ENCODE data around the gene TNFRSF1A. TPM values are rescaled to one million over a fixed set of nuclear protein-coding genes. Genes with fewer than 3 reads are reported as not detected.

Gene TNFRSF1A
- total and polyA plus RNA-seq, 9 of the 15 experiments (the other 6 are each of a cell fraction or from before 2014, with no cell fraction given): 0.76 to 43.5 (median 30.0) TPM

DNA sequence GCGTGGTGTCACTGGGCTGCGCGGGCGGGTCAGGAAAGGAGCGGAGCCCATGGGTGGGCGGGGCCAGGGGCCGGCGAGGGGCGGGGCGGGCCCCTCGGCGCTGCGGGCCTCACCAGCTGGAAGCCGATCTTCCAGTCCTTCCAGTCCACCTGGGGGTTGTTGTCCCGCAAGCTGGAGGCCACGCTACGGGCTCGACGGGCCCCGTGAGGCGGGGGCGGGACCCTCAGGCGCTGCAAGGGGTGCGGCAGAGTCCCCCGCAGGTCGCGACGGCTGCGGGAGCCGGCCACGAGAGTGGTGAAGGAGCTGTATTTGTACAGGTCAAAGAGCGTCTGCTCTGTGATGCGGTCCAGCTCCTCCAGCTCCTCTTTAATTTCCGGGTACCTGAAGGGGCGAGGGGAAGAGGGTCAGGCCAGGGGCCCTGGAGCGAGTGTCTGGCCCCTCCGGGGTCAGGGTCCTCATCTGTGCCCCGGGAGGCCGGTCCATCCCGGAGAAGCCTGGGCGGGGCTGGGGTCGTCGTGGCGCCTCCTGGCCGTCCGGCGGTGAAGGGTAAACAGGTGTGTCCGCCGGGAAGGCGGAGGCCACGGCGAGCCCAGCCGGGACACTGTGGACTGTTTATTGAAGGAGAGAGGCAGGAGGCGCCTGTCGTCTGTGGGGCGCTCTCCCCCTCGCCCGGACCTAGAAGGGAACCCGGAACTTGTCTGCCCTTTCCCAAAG is 21.6 kb upstream of the TNFRSF1A start (continued):
- TF ChIP-seq MYC (IDR thresholded peaks at IDR 0.05; ENCODE audit: low read depth, low read length) (peak; percentile 74; the same call in 1 of the 2 replicates), MYC (CRISPR knock-in tag; IDR thresholded peaks at IDR 0.05; ENCODE audit: borderline replicate concordance, low read depth) (no peak; the same call in 1 of the 2 replicates), ZNF324 (CRISPR knock-in tag; IDR thresholded peaks at IDR 0.05) (no peak), TAF9B (IDR thresholded peaks at IDR 0.05; ENCODE audit: partially characterized antibody) (no peak), MAZ (CRISPR knock-in tag; conservative IDR thresholded peaks at IDR 0.05 in 1 of 2, IDR thresholded peaks at IDR 0.05 in 1 of 2) (peak in 1 of 2 experiments; percentile 30; a peak in 1 of 4 replicates), POLR3G (IDR thresholded peaks at IDR 0.05; ENCODE audit: extremely low read depth, insufficient read length, insufficient replicate concordance) (no peak), HNRNPUL1 (IDR thresholded peaks at IDR 0.05; ENCODE audit: low read length) (no peak), POLR3A (IDR thresholded peaks at IDR 0.05; ENCODE audit: borderline replicate concordance, extremely low read depth, insufficient read depth, insufficient read length) (no peak), BRD9 (IDR thresholded peaks at IDR 0.05; ENCODE audit: low read depth, partially characterized antibody) (no peak), ZNF445 (CRISPR knock-in tag; IDR thresholded peaks at IDR 0.05; ENCODE audit: low read depth) (no peak), HNRNPH1 (optimal IDR thresholded peaks at IDR 0.05; ENCODE audit: low read depth, low read length) (no peak), POLR2AphosphoS5 (IDR thresholded peaks at IDR 0.05; ENCODE audit: control insufficient read depth, insufficient read depth, low read depth, low read length) (0 out of 2 replicates have a peak, but pooled peaks have one; percentile 37)
- TF ChIP-seq, protein P1, sequence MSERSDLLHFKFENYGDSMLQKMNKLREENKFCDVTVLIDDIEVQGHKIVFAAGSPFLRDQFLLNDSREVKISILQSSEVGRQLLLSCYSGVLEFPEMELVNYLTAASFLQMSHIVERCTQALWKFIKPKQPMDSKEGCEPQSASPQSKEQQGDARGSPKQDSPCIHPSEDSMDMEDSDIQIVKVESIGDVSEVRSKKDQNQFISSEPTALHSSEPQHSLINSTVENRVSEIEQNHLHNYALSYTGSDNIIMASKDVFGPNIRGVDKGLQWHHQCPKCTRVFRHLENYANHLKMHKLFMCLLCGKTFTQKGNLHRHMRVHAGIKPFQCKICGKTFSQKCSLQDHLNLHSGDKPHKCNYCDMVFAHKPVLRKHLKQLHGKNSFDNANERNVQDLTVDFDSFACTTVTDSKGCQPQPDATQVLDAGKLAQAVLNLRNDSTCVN (CRISPR knock-in tag; IDR thresholded peaks at IDR 0.05): no peak
- TF ChIP-seq, protein P2, sequence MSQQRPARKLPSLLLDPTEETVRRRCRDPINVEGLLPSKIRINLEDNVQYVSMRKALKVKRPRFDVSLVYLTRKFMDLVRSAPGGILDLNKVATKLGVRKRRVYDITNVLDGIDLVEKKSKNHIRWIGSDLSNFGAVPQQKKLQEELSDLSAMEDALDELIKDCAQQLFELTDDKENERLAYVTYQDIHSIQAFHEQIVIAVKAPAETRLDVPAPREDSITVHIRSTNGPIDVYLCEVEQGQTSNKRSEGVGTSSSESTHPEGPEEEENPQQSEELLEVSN (IDR thresholded peaks at IDR 0.05; ENCODE audit: borderline replicate concordance in 1 of 2, extremely low read depth in 1 of 2, insufficient read depth in 1 of 2, insufficient read length in 1 of 2, low read depth in 1 of 2, low read length in 1 of 2, poor library complexity in 1 of 2, severe bottlenecking in 1 of 2): peak in 1 of 2 experiments; percentile 74
- TF ChIP-seq, protein P3, sequence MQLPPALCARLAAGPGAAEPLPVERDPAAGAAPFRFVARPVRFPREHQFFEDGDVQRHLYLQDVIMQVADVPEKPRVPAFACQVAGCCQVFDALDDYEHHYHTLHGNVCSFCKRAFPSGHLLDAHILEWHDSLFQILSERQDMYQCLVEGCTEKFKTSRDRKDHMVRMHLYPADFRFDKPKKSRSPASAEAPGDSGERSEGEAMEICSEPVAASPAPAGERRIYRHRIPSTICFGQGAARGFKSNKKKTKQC (CRISPR knock-in tag; IDR thresholded peaks at IDR 0.05): no peak
- TF ChIP-seq, protein P4, sequence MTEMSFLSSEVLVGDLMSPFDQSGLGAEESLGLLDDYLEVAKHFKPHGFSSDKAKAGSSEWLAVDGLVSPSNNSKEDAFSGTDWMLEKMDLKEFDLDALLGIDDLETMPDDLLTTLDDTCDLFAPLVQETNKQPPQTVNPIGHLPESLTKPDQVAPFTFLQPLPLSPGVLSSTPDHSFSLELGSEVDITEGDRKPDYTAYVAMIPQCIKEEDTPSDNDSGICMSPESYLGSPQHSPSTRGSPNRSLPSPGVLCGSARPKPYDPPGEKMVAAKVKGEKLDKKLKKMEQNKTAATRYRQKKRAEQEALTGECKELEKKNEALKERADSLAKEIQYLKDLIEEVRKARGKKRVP (CRISPR knock-in tag; IDR thresholded peaks at IDR 0.05): no peak

Measured in K562 (cell line).